Spleen (tissue), 11 donors: ENCODE data around the gene WDFY2. TPM values are rescaled to one million over a fixed set of nuclear protein-coding genes. Genes with fewer than 3 reads are reported as not detected.
A peak's percentile ranks its signal among the peaks of the same experiment; 100 is the strongest.

Source experiments
- DNase-seq: peaks from one replicate; pipeline ENCODE4 v3.0.0-alpha.2; 2020
- H3K27ac ChIP-seq, 8 donors: fragments of 200-600 bp; sonication (generic) in 7 of 8; 1 replicate in 4 of 8; 2 replicates in 4 of 8; pipeline versions ENCODE4 v1.5.0 to v1.8.0; 2016 to 2021; ENCODE audit warnings: inconsistent platforms in 4 of 8, mild to moderate bottlenecking in 4 of 8, moderate library complexity in 1 of 8
- H3K27me3 ChIP-seq, 7 donors: fragments of 200-600 bp; sonication (generic) in 6 of 7; replicated peaks in 1 of 7; 1 replicate in 4 of 7; 2 replicates in 3 of 7; pipeline versions ENCODE4 v1.5.0 to v1.8.0; 2016 to 2021; ENCODE audit warnings: inconsistent platforms in 3 of 7, mild to moderate bottlenecking in 1 of 7
- H3K36me3 ChIP-seq, 6 donors: fragments of 200-600 bp; sonication (generic) in 5 of 6; 1 replicate in 4 of 6; 2 replicates in 2 of 6; pipeline versions ENCODE4 v1.5.0 to v1.8.0; 2016 to 2021; ENCODE audit warnings: inconsistent platforms in 2 of 6
- H3K4me1 ChIP-seq, 6 donors: fragments of 200-600 bp; sonication (generic) in 5 of 6; 1 replicate in 3 of 6; 2 replicates in 3 of 6; pipeline versions ENCODE4 v1.5.0 to v1.8.0; 2016 to 2021; ENCODE audit warnings: inconsistent platforms in 3 of 6
- H3K4me3 ChIP-seq, 8 donors: fragments of 200-600 bp; sonication (generic) in 7 of 8; 1 replicate in 4 of 8; 2 replicates in 4 of 8; pipeline versions ENCODE4 v1.5.0 to v1.8.0; 2016 to 2021; ENCODE audit warnings: inconsistent platforms in 4 of 8, mild to moderate bottlenecking in 4 of 8, moderate library complexity in 2 of 8
- H3K9me3 ChIP-seq, 8 donors: fragments of 200-600 bp; sonication (generic) in 7 of 8; 1 replicate in 4 of 8; 2 replicates in 4 of 8; pipeline versions ENCODE4 v1.5.0 to v1.8.0; 2016 to 2021; ENCODE audit warnings: inconsistent platforms in 4 of 8
- POLR2A ChIP-seq, 3 donors: fragments of 450-650 bp; IDR thresholded peaks; one replicate each; pipeline ENCODE4 v1.5.1; 2017; ENCODE audit warnings: antibody characterized with exemption in 3 of 3, mild to moderate bottlenecking in 1 of 3
- POLR2AphosphoS5 ChIP-seq, 3 donors: sonication (generic); formaldehyde crosslinking; IDR thresholded peaks; one replicate each; pipeline ENCODE4 v1.5.1; 2017; ENCODE audit warnings: antibody characterized with exemption in 3 of 3
- WGBS, 5 donors: extraction: QIAGEN DNeasy Blood & Tissue Kit in 3 of 5; methylation state at CpG; one replicate each; pipeline versions ENCODE4 v1.1.5 to v1.1.7; 2013 to 2018; 5-methylcytosine and 5-hydroxymethylcytosine counted together
- intact Hi-C: fragments of 100-400 bp; cut with DNase I; formaldehyde crosslinking; loops from one replicate; pipeline ENCODE4 v1.15.0; 2023; ENCODE audit warnings: low total_unique reads
- polyA plus RNA-seq, 3 donors: library from polyadenylated mRNA; stranded (reverse); fragments of 200-250 nt; gene quantifications; one replicate each; pipeline ENCODE4 v1.2.1, GENCODE V29; 2013
- total RNA-seq, 7 donors: library from RNA; depleted of rRNA in 3 of 7; stranded (reverse); fragments of >200 nt in 3 of 7; fragmentation: NEBNext Ultra II Directional in 4 of 7; extraction: Animal tissue kit (Norgen Biotek cat#: 25700) in 4 of 7; gene quantifications; one replicate each; pipeline versions ENCODE4 v1.1.0 to v1.2.1, GENCODE V29; 2016 to 2021
- TF ChIP-seq, protein P1 (sequence below), 11 experiments: fragments of 200-600 bp in 7 of 11; fragments of 450-650 bp in 4 of 11; sonication (generic) in 4 of 11; IDR thresholded peaks in 8 of 11; conservative IDR thresholded peaks in 3 of 11; 1 replicate in 7 of 11; 2 replicates in 4 of 11; pipeline versions ENCODE4 v1.4.0 to v1.8.0; 2016 to 2021; ENCODE audit warnings: antibody characterized with exemption in 11 of 11, inconsistent platforms in 4 of 11, mild to moderate bottlenecking in 1 of 11
- donor health status: healthy with polysubstance abuse.
- donor health status: DM: no; HTN: no; CAD: no; lungs with moderate emphysema.
- donor health status: DM: no; HTN: no; CAD: no.
- donor health status: Bipolar disorder and iron deficiency.
- donor health status: healthy.
- donor health status: DM: no; HTN: no; CAD: no.
- donor health status: DM: yes; HTN: yes; CAD: no.

WDFY2 gene
- total and polyA plus RNA-seq, 10 donors: 3.0 to 32.2 (median 24.9) TPM

DNA sequence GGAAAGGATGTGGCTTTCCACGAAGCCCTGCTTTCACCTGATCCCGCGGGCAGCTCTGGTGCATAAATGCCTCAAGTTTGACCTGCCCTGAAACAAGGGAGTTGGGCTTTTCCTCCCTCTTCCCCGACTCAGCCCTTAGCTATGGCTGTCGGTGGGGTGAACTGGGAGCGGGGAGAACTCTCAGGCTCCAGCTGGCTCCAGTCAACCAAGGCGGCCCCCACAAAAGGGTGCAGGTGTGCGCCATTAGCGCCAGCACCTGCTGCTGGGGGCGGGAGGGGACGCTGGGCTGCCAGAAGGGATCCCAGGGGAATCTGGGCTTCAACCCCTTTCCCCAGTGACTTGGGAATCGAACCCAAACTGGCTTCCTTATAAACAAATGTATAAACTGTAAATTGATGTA lies 226.8 kb downstream of the WDFY2 start:
- Histone ChIP-seq H3K4me3 (no peak overlapping the region), H3K27me3 (no peaks in the 10 kb centered on the region), H3K27ac (no peak overlapping the region), H3K9me3 (no peaks in the 10 kb centered on the region), H3K36me3 (no peaks in the 10 kb centered on the region), H3K4me1 (peaks cover 0 to 57% (median 27%) of the 10 kb centered on the region in 6 donors)
- 51 to 70% (median 58%) methylated on average over 12 of the region's 12 CpGs for WGBS, 5 donors
- peak in 1 of 3 donors; percentile 16 for TF ChIP-seq POLR2AphosphoS5 (IDR thresholded peaks at IDR 0.05)
- TF ChIP-seq, protein P1, sequence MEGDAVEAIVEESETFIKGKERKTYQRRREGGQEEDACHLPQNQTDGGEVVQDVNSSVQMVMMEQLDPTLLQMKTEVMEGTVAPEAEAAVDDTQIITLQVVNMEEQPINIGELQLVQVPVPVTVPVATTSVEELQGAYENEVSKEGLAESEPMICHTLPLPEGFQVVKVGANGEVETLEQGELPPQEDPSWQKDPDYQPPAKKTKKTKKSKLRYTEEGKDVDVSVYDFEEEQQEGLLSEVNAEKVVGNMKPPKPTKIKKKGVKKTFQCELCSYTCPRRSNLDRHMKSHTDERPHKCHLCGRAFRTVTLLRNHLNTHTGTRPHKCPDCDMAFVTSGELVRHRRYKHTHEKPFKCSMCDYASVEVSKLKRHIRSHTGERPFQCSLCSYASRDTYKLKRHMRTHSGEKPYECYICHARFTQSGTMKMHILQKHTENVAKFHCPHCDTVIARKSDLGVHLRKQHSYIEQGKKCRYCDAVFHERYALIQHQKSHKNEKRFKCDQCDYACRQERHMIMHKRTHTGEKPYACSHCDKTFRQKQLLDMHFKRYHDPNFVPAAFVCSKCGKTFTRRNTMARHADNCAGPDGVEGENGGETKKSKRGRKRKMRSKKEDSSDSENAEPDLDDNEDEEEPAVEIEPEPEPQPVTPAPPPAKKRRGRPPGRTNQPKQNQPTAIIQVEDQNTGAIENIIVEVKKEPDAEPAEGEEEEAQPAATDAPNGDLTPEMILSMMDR (IDR thresholded peaks at IDR 0.05 in 8 of 11, conservative IDR thresholded peaks at IDR 0.05 in 3 of 11): no peak
- DNase-seq: no peak
- intact Hi-C loops: loop anchor here (10.0 kb wide), 1 partner anchor 314 kb away; the partner anchor contains the start of gene NEK5

DNA sequence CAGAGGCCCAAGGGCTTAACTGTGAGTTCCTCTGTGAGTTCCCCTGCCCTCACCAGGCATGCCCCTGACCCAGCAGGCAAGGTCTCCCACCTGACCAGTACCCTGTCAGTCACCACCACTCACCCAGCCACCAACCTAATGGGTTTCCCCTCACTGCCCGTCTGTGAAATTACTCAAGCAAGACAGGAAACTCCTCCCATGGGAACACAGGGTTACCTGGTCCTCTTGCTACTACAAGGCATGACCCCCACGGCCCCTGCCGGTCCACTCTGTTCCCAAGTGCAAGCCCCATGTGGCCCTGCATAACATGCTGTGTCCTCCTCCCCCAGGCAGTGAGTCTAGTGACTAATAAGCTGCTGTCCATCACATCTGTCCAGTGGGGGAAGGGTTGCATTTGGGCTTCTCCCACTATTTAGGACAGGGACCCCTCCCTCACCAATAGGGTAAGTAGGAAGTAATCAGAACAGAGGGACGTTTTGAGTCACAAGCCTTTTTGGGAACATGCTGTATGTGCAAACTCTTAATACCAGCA lies 227.7 kb downstream of the WDFY2 start:
- H3K4me3 ChIP-seq: no peak overlapping the region
- no peaks in the 10 kb centered on the region for H3K9me3 ChIP-seq
- no peaks in the 10 kb centered on the region for H3K27me3 ChIP-seq
- no peaks in the 10 kb centered on the region for H3K36me3 ChIP-seq
- DNase-seq: no peak
- TF ChIP-seq POLR2AphosphoS5 (IDR thresholded peaks at IDR 0.05) (no peak), POLR2A (IDR thresholded peaks at IDR 0.05) (no peak)
- TF ChIP-seq, protein P1 (IDR thresholded peaks at IDR 0.05 in 8 of 11, conservative IDR thresholded peaks at IDR 0.05 in 3 of 11): no peak
- H3K4me1 ChIP-seq: peaks cover 0 to 60% (median 27%) of the 10 kb centered on the region in 6 donors
- H3K27ac ChIP-seq: peak overlapping the region in 1 of 8 donors; percentile 7
- intact Hi-C loops: loop anchor here (10.0 kb wide), 1 partner anchor 313 kb away; the partner anchor contains the start of gene NEK5
- WGBS, 5 donors: 30 to 45% (median 35%) methylated on average over 2 to 4 of the region's 4 CpGs

DNA sequence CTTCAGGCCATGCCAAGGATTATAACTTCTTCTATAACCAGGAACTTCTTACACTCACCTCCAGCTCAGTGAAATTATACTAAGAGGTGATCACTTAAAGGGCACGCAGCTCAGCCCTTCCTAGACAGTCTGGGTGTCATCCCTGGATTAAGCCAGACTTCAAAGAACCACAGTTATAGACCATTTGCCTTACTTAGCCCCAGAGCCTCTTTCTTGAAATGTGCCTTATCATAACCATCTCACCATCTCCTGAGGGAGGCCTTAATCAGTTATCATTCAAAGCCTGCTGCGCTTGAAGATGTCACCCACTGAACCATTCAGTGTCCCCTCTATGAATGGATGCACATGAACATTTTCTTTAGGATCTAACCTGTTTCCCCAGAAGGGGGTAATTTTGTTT lies 229.8 kb downstream of the WDFY2 start:
- Histone ChIP-seq H3K4me3 (no peak overlapping the region), H3K36me3 (no peaks in the 10 kb centered on the region), H3K4me1 (peaks cover 0 to 74% (median 33%) of the 10 kb centered on the region in 6 donors), H3K27ac (no peak overlapping the region), H3K9me3 (no peaks in the 10 kb centered on the region), H3K27me3 (no peaks in the 10 kb centered on the region)
- 91 to 100% (median 95%) methylated on average over 2 of the region's 2 CpGs for WGBS, 5 donors
- TF ChIP-seq POLR2A (IDR thresholded peaks at IDR 0.05): no peak
- no peak for TF ChIP-seq POLR2AphosphoS5 (IDR thresholded peaks at IDR 0.05)
- TF ChIP-seq, protein P1 (IDR thresholded peaks at IDR 0.05 in 8 of 11, conservative IDR thresholded peaks at IDR 0.05 in 3 of 11): no peak
- intact Hi-C loops: loop anchor here (10.0 kb wide), 1 partner anchor 311 kb away; the partner anchor contains the start of gene NEK5
- no peak for DNase-seq

DNA sequence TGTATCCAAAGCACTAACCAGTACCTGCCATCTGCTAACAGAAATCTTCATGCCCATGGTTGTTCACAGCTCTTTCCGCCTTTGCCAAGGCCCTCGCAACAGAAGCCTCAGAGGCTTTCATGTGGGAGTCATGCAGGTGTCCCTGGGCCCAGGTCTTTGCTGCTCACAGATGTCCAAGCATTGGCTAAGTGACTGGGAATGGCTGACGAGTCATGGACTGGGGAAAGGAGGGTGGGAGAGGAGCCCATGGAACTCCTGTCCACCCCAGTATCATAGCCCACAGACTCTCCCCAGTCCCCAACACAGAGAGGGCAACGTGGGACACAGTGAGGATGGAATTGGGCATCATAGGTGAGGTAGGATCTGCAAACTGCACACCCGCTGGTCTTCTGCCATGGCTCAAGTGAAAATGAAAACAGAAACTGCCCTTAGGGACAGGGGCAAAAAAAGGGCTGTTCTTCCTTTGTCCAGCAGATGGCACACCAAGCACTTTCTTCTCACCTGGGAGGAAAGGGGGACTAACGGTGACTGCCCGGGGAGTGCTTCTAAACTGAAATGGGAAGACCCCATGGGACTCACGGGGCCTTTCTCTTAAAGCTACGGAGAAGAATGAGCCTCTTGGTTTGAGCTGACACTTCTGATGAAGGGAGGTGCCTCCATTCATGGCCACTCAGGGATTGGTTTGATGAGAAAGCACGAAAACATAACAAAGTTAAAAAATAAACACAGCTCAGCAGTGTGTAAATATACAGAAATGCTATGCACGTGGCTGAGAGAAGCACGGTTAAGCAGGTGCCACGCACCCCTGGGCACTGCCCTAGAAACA lies 230.8 kb downstream of the WDFY2 start:
- Histone ChIP-seq H3K9me3 (no peaks in the 10 kb centered on the region), H3K4me1 (peaks cover 0 to 84% (median 40%) of the 10 kb centered on the region in 6 donors), H3K27ac (peak overlapping the region in 5 of 8 donors; percentile 17 to 63 (median 56)), H3K4me3 (peak overlapping the region in 4 of 8 donors; percentile 4 to 57 (median 16)), H3K27me3 (no peaks in the 10 kb centered on the region), H3K36me3 (no peaks in the 10 kb centered on the region)
- intact Hi-C loops: loop anchor here (10.0 kb wide), 1 partner anchor 310 kb away; the partner anchor contains the start of gene NEK5
- TF ChIP-seq POLR2A (IDR thresholded peaks at IDR 0.05) (no peak), POLR2AphosphoS5 (IDR thresholded peaks at IDR 0.05) (peak in 1 of 3 donors; percentile 38)
- TF ChIP-seq, protein P1 (IDR thresholded peaks at IDR 0.05 in 8 of 11, conservative IDR thresholded peaks at IDR 0.05 in 3 of 11): peak; percentile 79 to 96 (median 92)
- 28 to 32% (median 28%) methylated on average over 13 of the region's 13 CpGs for WGBS, 5 donors
- DNase-seq: no peak
